HG03280 (cell line): ENCODE data around the gene FERMT1.
"Not testable (repeated sequence)": the region's sequence is repeated elsewhere in the genome, so short reads cannot be mapped to it uniquely, and the experiment has no call there.

Source experiments
- ATAC-seq: cut with Tn5 transposase; IDR thresholded peaks from one replicate; pipeline ENCODE4 v1.9.1; 2021; ENCODE audit warnings: mild to moderate bottlenecking, moderate library complexity; ENCODE audit not compliant: unreplicated experiment

The FERMT1 gene

GRCh38 chr20:6120491-6120988 is 2.3 kb downstream of the FERMT1 start:
- no peak for ATAC-seq

DNA sequence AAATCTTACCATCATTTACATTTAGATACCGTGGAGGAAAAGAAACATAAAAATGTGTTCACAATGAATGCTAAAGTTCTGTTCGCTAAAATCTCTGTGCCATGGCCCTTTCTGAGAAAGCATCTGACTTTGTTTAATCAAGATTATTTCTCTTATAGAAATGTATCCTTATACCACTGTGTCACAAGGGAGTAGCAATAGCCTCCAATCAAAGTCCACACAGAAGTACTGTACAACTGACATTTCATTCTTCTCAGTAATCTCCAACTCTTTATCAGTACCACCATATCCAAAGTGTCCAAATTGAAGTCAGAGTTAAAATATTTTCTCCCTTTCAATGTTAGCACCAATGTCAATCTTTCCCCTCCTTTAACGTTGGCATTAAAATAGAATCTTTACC is 6.1 kb downstream of the FERMT1 start:
- no peak for ATAC-seq

DNA sequence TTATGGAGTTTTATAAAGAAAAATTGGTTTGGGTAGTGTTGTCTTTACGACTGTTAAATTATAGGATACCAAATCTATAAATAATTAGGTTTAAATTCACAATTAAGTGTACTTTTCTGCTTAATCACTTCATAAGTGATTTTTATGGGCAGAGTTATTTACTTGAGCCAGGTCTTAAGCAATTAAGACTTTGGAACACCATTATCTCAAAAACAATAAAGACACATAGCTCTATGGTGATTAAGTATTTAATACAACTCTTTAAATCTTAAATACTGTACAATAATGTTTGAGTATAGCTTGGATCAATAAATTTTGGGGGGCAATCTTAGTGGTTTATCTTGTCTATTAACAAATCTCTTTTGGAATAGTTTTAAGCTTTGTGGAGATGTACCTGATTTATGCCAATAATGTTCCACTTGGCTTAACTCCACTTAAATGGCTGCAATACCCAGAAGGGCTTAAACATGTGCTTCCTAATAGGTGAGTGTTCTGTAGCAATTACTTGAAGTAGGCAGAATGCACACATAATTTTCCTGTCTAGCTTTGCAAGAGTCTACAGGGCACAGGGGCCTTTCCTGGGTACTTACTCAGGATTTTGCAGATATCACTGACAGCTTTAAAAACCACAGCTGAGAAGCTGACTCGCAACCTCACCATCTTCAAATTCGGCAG is 7.5 kb downstream of the FERMT1 start:
- no peak for ATAC-seq

DNA sequence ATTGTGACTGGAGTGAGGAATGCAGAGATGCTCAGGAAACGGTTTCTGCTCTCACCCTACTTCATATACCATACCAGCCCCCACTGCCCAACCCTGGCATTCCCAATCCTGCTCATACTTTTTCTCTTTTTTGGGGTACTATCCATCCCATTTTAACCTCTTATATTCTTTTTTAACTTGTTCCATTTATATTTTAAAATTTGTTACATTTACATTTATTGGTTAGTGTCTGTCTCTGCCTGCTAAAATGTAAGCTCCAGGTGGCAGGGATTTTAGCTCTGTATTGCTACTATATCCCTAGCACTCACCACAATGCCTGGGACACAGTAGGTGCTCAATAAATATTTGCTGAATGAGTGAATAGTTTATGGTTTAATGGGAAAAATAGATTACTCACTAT is 8.1 kb downstream of the FERMT1 start:
- no peak for ATAC-seq

GRCh38 chr20:6113951-6114350 is 8.9 kb downstream of the FERMT1 start:
- ATAC-seq = no peak

- ATAC-seq = not testable (repeated sequence)
These were observed 9.9 kb downstream of the FERMT1 start for GRCh38 chr20:6112965-6113364.

- ATAC-seq = no peak
These were observed 14.5 kb downstream of the FERMT1 start for GRCh38 chr20:6108330-6108729.

- no peak for ATAC-seq
These were observed 18.2 kb downstream of the FERMT1 start for GRCh38 chr20:6104493-6105188.

DNA sequence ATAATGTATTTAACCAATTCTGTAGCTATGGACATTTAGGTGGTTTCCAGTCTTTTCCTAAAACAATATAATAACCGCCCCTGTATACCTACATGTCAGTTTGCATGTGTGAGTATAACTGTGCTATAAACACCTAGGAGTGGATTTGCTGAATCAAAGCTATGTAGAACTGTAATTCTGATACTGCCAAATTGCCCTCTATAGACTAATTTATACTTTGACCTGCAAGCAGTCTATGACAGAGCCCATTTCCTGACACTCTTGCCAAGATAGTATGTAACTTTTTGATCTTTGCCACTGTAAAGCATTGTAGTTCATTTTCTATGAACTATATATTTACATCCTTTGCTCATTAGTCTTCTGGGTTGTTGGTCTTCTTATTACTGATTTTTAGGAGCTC is 19.5 kb downstream of the FERMT1 start:
- ATAC-seq = no peak

GRCh38 chr20:6101346-6101745 is 21.5 kb downstream of the FERMT1 start:
- no peak for ATAC-seq

DNA sequence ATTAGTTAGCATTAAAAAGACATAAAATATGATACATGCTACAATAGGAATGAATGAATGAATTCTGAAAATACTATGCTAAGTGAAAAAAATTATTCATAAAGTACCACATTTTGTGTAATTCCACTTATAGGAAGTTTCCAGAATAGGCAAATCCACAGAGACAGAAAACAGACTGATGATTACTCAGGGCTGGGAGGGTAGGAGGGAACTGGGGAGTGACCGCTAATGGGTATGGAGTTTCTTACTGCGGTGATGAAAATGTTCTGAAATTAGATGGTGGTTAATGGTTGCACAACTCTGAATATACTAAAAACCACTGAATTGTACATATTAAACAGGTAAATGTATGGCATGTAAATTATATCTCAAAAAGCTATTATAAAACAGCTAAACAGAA is 22.6 kb downstream of the FERMT1 start:
- ATAC-seq = no peak

DNA sequence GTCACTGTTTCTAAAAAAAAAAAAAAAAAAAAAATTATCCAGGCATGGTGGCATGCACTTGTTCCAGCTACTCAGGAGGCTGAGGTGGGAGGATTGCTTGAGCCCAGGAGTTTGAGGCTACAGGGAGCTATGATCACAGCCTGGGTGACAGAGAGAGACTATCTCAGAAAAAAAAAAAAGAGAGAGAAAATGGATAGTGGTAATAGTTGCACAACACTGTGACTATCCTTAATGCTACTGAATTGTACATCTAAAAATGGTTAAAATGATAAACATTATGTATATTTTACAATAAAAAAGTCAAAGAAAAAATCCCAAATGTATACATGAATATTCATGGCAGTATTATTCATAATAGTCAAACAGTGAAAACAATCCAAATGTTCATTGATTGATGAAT is 23.0 kb downstream of the FERMT1 start:
- no peak for ATAC-seq

DNA sequence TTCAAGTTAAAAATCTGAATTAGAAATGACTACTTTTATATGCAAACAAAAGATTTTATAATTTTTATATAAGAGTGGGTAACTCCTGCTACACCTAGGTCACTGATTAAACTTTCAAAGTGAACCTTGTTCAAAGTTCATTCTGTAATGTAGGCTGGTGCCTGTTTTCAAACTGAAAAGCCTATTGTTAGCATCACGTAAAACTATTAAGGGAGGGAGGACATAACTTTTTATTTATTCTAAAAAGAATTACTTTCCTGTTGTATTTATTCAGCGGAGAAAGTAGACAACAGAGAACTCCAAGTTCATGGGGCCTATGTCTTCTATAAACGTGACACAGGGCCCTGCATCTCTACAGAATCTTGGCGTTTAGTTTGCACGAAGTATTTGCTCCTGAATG is 27.4 kb downstream of the FERMT1 start:
- ATAC-seq = no peak

DNA sequence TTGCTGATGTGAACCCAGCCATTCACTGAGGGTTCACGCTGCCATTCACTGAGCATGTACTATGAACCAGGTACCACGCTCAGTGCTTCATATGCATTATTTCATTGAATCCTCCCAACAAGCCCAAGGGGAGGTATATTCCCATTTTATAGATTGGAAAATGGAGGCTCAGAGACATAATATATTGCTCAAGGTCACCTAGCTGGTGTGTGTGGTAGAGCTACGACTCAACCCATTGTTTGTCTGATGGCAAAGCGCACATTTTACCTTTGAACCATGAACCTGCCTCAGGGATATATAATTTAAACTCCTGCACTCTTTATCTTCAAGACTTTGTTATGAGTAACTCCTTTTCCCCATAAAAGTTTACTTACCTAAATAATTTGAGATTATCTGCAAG is 28.3 kb downstream of the FERMT1 start:
- ATAC-seq = no peak

GRCh38 chr20:6094063-6094462 is 28.8 kb downstream of the FERMT1 start:
- ATAC-seq = no peak

GRCh38 chr20:6091661-6092060 is 31.2 kb downstream of the FERMT1 start:
- no peak for ATAC-seq

DNA sequence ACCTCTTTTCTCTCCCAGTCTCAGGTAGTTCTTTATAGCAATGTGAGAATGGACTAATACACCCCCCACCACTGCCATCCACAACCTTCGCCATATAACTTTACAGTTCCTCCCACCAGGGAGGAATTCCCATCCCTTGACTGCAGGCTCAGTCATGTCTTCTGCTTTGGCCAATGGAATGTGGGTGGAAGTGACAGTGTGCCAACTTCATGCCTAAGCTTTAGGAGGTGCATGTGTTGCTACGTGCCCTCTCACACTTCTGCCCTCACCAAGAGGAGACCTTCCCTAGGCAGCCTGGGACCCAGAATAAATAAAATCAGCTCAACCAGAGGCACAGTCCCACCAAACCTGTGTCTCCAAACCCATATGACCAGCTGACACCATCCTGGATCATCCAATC is 36.0 kb downstream of the FERMT1 start:
- no peak for ATAC-seq

DNA sequence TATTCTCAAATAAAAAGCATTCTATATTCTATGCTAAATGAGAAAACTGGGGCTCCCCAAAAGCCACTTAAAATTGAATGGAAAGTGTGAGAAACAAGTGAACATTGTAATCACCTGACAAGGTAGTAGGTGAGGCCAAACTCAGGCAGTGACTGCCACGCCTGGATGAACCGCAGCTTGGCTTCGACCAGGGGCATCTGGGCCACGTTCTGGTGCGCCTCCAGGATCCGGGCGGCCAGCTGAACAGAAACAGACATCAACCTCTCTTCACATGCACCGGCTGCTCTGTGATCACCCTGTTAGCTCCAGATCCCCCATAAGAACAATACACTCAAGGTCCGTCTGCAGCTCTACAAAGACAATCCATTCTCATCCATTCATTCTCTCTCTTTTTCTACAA is 38.9 kb downstream of the FERMT1 start:
- no peak for ATAC-seq

DNA sequence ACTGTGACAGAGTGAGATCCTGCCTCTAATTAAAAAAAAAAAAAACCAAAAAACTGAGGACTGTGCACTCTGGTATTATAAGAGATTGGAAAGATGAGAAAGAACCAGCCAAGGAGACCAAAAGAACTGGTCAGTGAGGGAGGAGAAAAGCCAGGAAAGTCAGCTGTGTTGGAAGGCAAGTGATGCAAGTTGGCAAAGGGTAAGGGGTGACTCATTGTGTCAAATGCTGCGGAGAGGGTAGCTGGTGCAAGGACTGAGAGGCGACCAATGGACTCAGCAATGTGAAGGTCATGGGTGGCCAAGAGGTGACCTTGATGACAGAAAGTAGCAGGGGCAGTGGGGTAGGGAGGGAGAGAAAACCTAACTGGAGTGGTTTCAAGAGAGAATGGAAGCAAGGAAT is 41.6 kb downstream of the FERMT1 start:
- ATAC-seq = no peak

DNA sequence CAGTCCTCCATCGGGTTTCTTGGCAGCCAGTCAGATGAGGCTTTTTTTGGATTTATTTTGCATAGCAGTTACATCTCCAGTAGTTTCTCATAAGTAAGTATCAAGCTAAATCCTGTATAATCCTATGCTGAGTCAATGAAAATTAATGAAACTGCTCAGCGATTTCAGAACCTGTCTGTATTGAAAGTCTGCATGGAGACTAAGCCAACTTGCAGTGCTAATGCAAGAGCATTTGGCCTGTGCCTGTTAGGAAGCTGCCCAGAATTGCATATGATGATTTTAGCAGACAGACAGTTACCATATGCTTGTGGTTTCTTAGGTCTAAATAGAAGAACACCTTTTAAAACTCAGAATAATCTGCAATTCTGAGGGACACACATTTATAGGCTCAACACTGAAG is 43.8 kb downstream of the FERMT1 start:
- no peak for ATAC-seq

DNA sequence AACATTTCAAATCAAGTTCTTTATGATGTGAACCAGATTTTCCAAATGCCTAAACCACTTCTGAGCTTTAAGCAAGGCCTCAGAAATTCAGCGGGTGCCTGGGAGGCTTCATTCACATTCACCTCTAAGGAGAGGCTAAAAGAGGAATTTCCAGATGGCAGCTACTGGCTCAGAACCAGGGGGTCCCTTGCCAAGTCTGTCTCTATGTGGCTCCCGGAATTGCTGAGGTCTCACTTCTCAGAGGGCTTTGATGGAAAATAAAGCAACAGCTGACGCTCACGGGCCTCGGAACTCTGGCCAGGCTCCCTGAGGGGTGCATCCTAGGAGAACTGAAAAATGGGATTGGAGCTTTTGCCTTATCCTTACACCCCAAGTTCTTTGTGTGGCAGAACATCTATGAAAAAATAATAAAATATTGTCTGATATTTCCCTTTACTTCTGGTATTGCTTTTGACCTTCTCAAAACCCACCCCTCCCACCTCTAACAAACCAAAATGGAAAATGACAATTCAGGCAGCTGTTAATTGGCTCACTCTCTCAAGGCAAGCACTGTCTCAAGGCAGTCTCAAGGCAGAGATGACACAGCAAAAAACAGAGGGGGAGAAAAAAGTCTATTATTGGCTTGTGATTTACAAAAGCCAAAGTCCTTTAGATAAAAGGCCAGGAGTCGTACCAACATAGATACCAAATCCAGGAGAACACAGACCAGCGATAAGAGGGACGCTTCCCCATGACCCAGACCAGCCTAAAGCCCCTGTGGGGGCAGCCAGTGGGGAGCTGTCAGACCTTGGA is 47.2 kb downstream of the FERMT1 start:
- ATAC-seq = no peak

DNA sequence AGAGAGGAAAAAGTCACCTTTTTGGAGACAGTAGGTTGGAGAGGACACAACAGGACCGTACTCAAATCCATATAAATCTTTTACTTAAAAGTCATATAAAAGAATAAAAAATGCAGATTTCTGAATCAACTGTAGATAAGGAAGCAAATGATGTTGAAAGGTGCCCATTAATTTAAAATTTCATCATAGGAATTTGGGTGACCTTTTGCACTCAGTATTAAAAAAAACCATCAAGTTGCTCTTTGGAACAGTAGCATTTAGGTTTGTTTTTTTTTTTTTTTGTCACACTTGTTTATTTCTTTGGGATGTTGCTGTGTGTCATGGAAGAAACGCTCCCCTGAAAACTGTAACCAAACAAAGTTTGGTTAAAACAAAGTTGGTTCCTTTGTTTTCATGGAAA is 48.0 kb downstream of the FERMT1 start:
- ATAC-seq = no peak
